Glomerular endothelial cell (primary cell): ENCODE data around the gene NEXN. TPM values are rescaled to one million over a fixed set of nuclear protein-coding genes. Genes with fewer than 3 reads are reported as not detected.
A peak's percentile ranks its signal among the peaks of the same experiment; 100 is the strongest.

ENCODE experiments used
- DNase-seq: peaks from one replicate; pipeline ENCODE4 v3.0.0-alpha.2; 2011; ENCODE audit warnings: low read depth, low spot score; ENCODE audit errors: extremely low read depth
- total RNA-seq: library from RNA; depleted of rRNA; stranded (reverse); fragments of >200 nt; gene quantifications from 2 replicates; pipeline ENCODE4 v1.2.3, GENCODE V29; 2015

Gene NEXN
- total RNA-seq = 3.9 and 7.9 TPM in 2 replicates

GRCh38 chr1:77888081-77888780 lies at the start of gene NEXN:
NEXN (plus strand) TSS chr1:77888624; CDS start chr1:77916107, 27,483 bp downstream.
- DNase-seq = no peak

GRCh38 chr1:77841574-77841973 lies 46.9 kb upstream of the NEXN start:
- no peak for DNase-seq

- DNase-seq = no peak
Measured at GRCh38 chr1:77845951-77846350, 42.5 kb upstream of the NEXN start.

GRCh38 chr1:77846966-77847365 lies 41.5 kb upstream of the NEXN start:
- no peak for DNase-seq

GRCh38 chr1:77847621-77848080 lies 40.8 kb upstream of the NEXN start:
- DNase-seq = no peak

- DNase-seq = no peak
Measured at GRCh38 chr1:77850082-77850481, 38.3 kb upstream of the NEXN start.

- no peak for DNase-seq
Measured at GRCh38 chr1:77857552-77857951, 30.9 kb upstream of the NEXN start.

GRCh38 chr1:77858725-77859124 lies 29.7 kb upstream of the NEXN start:
- DNase-seq = no peak

GRCh38 chr1:77859248-77859647 lies 29.2 kb upstream of the NEXN start:
- DNase-seq = no peak

GRCh38 chr1:77866296-77866695 lies 22.1 kb upstream of the NEXN start:
- no peak for DNase-seq

- no peak for DNase-seq
Measured at GRCh38 chr1:77872645-77873044, 15.8 kb upstream of the NEXN start.

- DNase-seq = no peak
Measured at GRCh38 chr1:77873461-77873860, 15.0 kb upstream of the NEXN start.

GRCh38 chr1:77874804-77875445 lies 13.5 kb upstream of the NEXN start:
- no peak for DNase-seq

- no peak for DNase-seq
Measured at GRCh38 chr1:77876884-77877283, 11.5 kb upstream of the NEXN start.

- DNase-seq = no peak
Measured at GRCh38 chr1:77881061-77881460, 7.4 kb upstream of the NEXN start.

GRCh38 chr1:77882411-77882810 lies 6.0 kb upstream of the NEXN start:
- DNase-seq = no peak

GRCh38 chr1:77888781-77889642 lies 588 bp downstream of the NEXN start:
- peak; percentile 39 for DNase-seq

- peak; percentile 36 for DNase-seq
Measured at GRCh38 chr1:77889671-77890070, 1.2 kb downstream of the NEXN start.

- no peak for DNase-seq
Measured at GRCh38 chr1:77891200-77891599, 2.8 kb downstream of the NEXN start.

GRCh38 chr1:77899647-77900320 lies 11.4 kb downstream of the NEXN start:
- no peak for DNase-seq
